HG03469 (cell line): ENCODE data around the gene TSSK6.

ENCODE experiments used
- ATAC-seq: cut with Tn5 transposase; IDR thresholded peaks from one replicate; pipeline ENCODE4 v1.9.1; 2021; ENCODE audit warnings: mild to moderate bottlenecking, moderate library complexity, moderate number of reproducible peaks; ENCODE audit not compliant: unreplicated experiment

Gene TSSK6

GRCh38 chr19:19465436-19466070 is 49.8 kb downstream of the TSSK6 start:
- ATAC-seq, result no peak

GRCh38 chr19:19464339-19465098 is 50.8 kb downstream of the TSSK6 start:
- no peak for ATAC-seq
